Activated CD8-positive, alpha-beta memory T cell treated with anti-CD3 and anti-CD28 coated beads for 24 hours (primary cell): ENCODE data around the gene MTHFS.
"Not testable (repeated sequence)": the region's sequence is repeated elsewhere in the genome, so short reads cannot be mapped to it uniquely, and the experiment has no call there.

Source experiments
- DNase-seq: peaks from one replicate; pipeline ENCODE4 v3.0.0-alpha.2; 2020

MTHFS gene

DNA sequence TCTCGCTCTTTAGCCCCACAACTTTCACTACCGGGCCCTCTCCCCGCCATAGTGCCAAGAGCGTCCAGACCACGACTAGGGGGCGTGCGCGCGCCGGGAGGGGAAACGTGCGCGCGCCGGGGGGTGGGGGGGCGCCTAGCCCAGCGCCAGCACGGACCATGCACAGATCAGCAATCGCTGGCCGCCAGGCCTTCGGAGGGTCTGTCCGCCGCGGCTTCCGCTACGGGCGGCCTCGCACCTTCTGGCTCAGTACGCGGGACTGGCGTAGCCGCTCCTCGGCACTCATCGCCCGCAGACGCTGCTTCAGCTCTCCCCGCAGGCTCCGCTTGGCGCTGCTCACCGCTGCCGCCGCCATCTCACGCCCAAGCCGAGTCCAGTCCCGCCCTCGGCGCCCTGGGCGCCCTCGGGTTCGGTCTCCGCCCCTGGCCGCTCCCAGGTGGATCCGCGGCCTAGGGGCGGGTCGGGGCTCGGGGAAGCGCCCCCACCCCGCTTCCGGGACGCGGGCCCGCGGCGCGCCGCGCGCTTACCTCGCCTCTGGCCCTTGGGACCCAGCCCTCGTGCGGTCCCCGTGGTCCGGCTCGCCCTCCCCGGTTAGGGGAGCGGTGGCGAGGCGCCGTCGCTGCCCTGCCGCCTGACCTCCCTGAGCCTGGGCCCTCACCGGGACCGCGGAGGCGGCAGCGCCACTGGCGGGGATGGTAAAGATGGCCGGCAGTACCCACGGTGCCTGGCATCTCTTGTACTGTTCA, at the start of gene MTHFS:
Gene MTHFS (minus strand): TSS at position 381 of the 746 bp plus-strand sequence. CDS start 26 bp downstream, at position 355.
- DNase-seq = peak; percentile 87

DNA sequence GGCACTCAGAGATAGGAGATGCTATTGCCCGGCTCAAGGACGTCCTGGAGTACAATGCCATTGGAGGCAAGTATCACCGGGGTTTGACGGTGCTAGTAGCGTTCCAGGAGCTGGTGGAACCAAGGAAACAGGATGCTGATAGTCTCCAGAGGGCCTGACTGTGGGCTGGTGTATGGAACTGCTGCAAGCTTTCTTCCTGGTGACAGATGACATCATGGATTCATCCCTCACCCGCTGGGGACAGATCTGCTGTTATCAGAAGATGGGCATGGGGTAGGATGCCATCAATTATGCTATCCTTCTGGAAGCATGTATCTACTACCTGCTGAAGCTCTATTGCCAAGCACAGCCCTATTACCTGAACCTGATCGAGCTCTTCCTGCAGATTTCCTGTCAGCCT, 47.8 kb upstream of the MTHFS start:
- DNase-seq = no peak

DNA sequence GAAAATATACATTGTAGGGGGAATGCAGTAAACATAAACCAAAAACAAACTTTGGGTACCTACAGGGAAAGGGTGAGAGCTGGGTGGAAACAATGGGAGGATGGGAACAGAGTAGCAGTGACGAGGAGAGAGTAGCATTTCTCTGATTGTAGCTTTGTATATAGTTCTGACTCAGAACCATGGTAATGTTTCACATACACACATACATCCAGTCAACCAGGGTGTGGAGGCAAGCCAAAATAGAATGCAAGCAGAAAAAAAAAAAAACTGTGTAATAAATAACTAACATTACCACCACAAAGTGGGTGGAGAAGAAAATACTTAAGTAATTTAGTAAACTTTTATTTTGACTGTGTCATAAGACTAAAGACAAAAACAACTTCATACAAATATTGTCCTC, 47.0 kb upstream of the MTHFS start:
- no peak for DNase-seq

DNA sequence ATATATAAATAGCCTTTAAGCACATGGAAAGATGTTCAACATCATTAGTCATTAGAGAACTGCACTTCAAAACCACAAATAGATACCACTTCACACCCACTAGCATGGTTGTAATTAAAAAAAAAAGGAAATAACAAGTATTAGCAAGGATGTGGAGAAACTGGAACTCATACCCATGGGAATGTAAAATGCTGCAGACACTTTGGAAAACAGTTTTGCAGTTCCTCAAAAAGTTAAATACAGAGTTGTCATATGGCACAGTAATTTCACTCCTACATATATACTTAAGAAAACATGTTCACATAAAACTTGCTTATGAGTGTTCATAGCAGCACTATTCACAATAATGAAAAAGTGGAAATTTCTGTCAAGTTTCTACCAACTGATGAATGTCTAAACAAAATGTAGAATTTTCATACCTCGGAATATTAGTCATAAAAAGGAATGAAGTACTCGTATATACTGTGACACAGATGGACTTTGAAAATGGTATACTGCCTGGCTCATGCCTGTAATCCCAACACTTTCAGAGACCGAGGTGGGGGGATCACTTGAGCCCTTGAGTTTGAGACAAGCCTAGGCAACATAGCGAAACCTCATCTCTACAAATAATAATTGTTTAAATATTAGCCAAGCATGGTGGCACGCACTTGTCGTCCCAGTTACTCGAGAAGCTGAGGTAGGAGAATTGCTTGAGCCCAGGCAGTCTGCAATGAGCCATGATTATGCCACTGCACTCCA, 46.1 kb upstream of the MTHFS start:
- no peak for DNase-seq

DNA sequence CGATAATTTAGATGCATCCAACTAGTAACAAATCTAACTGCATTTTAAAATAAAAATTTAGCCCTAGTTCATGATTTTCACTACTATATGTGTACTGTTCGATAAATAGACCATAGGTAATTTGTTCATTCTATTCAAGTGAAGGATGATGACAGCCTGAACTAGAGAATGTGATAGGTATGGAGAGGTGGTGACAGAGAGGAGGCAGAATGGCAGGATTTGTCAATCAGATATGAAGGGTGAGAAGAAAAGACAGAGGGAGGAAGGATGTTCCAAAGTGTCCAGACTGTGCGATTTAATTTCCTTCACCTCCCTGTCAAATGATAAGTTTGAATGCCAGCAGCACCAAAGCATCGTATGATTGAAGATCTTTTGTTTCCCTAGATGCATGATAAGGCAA, 42.6 kb upstream of the MTHFS start:
- DNase-seq = no peak

DNA sequence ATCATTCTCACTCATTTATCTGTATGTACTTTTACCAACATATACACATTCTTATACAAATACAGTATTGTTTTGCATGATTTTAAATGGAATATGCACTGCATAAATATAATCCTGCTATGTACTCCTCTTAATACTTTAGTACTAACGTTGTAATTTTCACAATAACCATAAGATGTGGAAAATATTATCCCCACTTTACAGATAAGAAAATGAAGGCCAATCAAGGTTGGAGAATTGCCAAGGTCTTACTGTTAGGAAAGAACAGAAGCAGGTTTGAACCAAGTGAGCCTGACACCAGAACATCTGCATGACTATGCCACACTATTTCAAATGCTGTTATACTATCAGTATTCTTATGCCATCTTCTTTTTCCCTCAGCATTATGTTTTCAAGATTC, 41.3 kb upstream of the MTHFS start:
- DNase-seq = no peak

DNA sequence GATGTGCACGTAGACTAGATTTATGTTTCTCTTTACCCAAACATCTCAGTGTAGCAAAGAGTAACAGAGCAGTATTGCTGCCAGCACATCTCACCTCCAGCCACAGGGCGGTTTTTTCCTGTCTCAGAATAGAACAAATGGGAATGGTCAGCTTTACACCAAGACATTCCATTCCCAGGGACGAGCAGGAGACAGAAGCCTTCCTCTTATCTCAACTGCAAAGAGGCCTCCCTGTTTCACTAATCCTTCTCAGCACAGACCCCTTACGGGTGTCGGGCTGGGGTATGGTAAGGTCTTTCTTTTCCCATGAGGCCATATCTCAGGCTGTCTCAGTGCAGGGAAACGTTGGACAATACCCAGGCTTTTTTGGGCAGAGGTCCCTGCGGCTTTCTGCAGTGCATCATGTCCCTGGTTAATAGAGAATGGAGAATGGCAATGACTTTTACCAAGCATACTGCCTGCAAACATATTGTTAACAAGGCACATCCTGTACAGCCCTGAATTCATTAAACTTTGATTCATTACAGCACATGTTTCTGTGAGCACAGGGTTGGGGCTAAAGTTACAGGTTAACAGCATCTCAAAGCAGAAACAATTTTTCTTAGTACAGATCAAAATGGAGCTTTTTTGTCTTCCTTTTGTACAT, 38.9 kb upstream of the MTHFS start:
- DNase-seq = not testable (repeated sequence)

DNA sequence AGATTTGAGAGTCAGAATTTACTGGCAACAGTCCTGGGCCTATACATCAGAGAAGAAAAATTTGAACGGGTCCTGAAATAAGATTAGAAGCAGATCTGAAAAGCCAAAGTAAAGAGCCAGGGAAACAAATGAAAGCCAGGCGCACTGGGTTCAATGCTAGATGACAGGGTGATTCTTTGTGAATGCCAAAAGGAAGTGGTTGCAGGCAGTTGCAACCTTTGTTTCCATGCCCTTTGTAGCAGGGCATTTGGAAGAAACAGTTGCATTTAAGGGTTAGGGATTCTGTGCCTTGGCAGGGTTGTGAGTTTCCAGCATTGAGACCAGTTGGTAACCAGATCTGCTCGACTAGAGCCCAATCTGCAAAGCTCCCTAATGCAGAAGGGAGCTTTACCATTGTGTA, 36.4 kb upstream of the MTHFS start:
- DNase-seq = no peak

DNA sequence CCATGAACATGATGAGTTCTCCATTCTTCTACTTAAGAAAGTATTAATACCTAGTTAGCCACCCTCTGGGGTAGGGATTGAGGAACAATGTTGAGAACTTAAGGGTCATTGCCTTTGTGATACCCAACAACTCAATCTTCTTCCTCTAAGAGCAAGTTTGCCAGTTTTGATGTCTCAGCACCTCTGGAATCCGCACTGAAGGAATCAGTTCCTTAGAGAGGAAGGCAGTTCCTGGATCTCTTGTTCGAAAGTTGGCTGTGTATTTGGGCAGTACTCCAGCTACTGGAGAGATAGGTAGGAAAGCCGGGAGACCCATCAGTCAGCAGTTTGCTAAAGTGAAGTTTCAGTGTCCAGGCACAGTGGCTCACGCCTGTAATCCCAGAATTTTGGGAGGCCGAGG, 35.6 kb upstream of the MTHFS start:
- DNase-seq = no peak

DNA sequence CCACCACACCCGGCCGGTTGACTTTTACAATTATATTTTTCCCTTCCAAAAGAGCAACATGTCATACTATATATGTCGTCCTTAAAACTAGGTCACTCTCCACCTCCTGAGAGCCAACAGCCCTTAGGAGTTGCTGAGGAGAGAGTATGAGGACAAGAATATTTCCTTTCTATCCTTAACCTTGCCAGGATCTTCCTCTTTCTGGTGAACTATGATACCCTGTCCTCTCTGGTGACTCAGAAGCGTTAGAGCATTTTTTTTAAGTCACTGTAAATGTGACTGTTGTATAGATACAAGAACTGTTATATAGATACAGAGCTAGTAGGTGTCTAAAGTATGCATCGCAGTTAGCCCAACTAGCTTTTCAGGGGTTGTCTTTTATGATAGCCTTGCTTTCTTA, 33.7 kb upstream of the MTHFS start:
- no peak for DNase-seq

DNA sequence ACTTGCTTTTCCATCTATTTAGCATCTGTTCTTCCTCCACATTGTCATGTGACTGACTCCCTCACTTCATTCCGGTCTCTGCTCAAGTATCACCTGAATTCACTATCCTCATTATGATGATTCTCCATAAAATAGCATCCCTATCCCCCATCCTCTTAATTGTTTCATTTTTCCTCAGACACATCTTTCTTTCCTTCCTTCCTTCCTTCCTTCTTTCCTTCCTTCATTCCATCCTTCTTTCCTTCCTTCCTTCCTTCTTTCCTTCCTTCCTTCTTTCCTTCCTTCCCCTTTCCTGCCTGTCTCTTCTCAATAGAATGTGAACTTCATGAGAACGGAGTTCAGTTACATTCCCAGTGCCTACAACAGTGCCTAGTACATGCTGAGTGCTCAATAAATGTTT, 32.6 kb upstream of the MTHFS start:
- DNase-seq = no peak

DNA sequence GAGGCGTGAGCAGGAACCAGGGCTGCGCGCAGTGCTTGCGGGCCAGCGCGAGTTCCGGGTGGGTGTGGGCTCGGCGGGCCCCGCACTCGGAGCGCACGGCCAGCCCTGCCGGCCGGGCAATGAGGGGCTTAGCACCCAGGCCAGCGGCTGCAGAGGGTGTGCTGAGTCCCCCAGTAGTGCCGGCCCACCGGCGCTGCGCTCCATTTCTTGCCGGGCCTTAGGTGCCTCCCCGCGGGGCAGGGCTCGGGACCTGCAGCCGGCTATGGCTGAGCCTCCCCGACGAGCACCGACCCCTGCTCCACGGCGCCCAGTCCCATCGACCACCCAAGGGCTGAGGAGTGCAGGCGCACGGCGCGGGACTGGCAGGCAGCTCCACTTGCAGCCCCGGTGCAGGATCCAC, 29.3 kb upstream of the MTHFS start:
- not testable (repeated sequence) for DNase-seq

DNA sequence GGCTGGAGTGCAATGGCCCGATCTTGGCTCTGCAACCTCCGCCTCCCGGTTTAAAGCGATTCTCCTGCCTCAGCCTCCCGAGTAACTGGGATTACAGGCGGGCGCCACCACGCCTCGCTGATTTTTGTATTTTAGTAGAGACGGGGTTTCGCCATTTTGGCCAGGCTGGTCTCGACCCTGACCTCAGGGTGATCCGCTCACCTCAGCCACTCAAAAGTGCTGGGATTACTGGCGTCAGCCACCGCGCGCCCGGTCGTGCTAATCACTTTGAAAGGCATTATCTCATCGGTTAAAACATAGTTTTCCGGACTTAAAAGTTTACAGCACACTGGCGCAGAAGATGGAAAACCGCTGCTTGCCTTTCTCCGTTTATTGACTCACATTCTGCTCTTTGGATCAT, 27.6 kb upstream of the MTHFS start:
- DNase-seq = no peak

DNA sequence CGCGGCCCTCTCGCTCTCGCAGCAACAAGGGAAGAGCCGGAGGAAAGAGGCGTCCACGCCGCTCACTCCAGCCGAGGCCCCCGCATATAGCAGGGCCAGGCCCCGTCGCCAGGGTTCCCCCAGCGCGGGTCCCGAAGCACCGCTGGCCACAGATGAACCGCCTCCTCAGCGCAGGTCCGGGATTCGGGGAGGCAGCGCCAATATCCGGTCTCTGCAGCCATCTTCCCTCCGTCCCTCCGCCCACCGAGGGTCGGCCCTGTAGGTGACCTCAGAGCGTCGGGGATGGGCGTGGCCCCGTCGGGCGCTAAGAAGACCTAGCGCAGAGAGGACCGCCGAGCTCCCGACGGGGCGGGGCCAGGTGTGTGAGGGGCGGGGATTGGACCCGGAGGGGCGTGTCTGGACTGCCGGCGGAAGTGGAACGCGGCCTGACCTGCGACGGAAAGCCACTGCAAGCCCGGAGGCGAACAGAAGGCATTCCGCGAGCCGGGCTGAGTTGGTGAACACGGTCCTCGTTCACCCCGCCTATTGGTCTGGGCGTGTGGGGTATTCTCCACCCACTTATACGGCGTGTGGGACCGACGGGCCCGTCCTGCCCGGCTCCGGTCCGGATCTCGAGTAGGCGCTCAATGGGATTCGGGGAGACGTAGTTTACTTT, 26.8 kb upstream of the MTHFS start:
- DNase-seq = peak; percentile 100

DNA sequence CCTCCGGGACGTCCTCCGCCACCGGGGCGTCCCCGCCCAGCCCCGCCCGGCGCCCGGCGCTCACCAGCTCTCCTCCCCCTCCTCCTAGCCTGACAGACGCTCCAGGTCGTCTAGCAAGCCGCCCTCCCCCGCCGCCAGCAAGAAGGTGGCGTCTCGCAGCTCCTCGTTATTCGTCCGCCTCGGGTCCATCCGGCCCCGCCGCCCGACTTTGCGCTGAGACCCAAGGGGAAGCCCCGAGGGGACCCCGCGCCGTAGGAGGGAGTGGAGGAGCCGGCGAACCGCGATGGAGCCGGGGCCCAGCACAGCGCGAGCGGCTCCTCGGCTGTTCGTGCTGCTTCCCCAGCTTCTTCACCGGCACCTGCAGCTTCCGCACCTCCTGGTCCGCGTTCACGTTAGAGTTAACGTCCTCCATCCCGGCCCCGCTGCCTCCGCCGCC, 26.3 kb upstream of the MTHFS start:
- DNase-seq = peak; percentile 88

DNA sequence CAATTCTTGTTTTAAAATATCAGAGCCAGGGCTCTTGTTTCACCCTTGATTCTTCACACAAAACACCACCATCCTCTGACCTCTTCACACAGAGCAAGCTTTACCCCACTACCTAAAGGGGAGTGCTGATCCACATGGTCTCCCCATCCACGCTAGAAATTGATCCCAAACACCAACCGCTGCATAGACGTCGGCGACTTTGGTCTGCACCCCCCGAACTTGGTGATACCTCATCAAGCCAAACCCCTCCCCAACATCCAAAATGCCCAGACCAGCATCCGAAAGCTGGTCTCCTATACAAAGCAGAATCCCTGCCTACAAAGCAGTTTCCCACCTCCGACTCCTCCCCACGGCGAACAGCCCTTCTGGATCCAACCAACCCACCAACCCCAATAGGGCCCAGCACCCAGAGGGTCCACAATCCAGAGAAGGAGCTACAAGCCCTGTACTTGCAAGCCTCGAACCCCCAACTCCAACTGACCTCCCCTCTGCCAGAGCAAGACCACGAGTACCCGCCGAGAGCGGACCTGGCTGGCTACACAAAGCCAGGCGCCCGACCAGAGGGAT, 25.8 kb upstream of the MTHFS start:
- DNase-seq = no peak

DNA sequence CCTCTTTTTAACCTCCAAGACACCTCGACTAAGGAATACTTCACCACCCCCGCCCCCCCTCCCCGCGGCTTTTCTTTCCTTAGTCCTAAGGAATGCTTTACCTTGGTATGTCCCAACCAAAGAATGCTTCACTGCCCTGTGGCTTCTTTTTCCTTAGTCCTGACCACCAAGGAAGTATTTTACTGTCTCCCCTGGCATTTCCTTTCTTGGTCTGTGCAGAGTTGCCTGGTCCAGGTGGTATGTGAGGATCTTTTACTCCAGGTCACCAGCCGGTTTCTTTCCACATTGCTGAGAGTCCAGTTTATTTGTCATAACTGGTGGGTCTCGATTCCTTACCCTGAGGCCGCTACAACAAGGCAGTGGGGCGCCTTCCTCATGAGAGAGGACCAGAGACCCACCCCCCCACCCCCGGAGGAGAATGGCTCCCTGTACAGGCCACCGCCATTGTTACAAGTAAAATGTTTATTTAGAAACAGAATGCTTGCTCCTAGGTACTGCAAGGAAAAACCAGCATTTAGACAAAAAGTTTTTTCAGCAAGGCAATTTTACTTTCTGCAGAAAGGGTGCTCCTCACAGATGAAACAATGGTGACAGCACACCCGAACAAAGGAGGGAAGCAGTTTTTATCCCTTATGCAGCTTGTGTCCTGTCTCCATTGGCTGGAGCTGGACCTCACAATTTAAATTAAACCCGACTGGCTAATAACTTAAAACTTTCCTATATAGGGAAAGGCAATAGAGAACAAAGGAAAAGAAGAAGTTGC, 23.1 kb upstream of the MTHFS start:
- DNase-seq = no peak

DNA sequence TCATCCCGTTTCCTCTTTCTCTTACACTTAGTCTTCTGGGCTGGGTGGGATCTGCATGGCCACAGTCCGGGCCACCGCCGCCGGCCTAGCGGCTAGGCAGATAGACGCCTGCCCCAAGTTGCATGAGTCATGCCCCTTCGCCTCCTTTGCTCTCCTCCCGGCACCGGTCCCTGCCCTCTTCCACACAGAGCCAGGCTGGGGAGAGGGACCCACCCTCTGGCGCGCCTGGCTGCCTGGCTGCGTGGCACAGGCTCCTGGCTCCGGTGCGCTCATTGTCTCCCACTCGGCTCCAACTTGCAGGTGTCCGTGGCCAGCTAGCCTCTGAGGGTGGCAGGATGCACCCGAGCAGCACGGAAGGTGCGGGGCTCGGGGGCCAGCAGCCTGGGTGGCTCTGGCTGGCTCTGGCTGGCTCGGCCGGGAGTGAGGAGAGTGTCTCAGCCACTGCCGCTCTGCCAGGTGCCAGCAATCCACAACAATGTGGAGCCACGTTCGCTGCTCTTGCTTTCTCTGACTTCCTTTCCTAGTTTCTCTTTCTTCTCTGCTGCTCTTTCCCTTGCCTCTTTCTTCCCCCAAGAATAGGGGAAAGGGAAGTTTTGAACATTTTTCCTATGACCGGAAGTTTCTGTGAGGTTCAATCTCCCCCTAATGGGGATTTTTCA, 22.4 kb upstream of the MTHFS start:
- DNase-seq = no peak

DNA sequence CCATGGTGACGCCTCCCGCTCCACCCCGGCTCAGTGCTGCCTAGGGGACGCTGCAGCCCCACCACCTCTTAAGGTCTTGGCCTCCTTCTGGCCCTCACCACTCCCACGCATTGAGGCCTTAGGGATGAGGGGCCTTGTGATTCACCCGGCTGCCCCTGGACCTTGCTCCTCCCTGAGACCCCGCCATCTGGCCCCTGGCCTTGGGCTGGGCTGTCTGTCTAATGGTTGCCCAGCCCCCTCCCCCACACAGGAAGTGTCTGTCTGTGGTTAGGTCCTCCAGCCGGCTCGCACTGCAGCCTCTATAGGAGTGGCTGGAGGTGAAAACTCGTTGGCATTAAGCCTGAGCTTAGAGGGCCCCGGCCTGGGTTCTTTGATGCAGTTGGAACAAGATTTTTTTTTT, 21.5 kb upstream of the MTHFS start:
- DNase-seq = no peak

DNA sequence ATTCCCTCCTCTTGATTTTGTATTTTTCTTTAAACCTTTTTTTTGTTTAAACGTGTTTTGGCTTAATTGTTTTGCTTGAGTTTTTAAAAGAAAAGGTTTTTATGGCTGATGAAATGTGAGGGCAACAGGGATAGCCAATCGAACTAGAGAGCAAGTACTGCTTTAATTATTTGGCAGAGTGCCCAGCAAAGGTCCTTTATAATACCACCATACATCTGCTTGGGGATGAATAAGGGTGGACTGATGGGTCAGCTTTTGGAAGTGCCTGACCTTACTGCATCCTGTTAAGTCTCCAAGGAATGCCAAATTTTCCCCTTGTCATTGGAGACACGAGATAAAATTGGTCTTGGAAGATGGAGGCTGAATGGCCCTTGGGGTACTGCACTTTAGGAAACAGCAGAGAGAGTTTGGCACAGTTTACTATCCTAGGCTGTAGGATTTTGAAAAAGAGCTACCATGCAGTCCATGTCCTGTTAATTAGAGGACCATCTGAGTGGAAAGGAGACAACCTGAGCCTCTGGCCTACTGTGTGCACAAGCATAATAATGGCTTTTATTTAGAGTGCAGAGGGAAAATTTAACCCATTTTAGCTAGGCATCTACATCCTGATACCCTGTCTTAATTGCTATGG, 19.8 kb upstream of the MTHFS start:
- no peak for DNase-seq

DNA sequence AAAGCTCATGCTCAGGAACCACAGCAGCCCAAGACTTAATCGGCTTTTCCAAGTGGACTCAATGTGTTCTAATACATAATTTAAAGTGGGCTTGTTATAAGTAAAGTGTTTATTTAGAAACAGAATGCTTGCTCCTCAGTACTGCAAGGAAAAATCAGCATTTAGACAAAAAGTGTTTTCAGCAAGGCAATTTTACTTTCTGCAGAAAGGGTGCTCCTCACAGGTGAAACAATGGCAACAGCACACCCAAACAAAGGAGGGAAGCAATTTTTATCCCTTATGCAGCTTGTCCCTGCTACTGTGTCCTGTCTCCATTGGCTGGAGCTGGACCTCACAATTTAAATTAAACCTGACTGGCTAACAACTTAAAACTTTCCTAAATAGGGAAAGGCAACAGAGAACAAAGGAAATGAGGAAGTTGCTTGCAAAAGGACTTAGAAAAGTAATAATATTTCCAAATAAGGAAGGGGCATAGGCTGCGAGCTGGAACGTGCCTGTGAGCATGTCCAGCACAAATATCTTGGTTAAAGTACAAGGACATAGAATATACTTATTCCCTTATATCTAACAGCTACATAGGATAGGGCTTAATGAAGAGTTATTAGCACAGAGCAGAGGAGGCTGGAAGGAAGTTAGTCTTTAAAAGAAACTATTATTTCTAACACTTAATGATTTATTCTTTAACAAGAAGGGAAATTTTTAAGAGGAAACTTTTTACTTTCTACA, 19.1 kb upstream of the MTHFS start:
- DNase-seq = not testable (repeated sequence)
